ENCODE measurements around the gene RAP1GAP2. TPM values are rescaled to one million over a fixed set of nuclear protein-coding genes. Genes with fewer than 3 reads are reported as not detected.
"Not testable (repeated sequence)": the region's sequence is repeated elsewhere in the genome, so short reads cannot be mapped to it uniquely, and the experiment has no call there.

RAP1GAP2 gene
- total RNA-seq, 1 donor from 2014 or later: 17.9 TPM

DNA sequence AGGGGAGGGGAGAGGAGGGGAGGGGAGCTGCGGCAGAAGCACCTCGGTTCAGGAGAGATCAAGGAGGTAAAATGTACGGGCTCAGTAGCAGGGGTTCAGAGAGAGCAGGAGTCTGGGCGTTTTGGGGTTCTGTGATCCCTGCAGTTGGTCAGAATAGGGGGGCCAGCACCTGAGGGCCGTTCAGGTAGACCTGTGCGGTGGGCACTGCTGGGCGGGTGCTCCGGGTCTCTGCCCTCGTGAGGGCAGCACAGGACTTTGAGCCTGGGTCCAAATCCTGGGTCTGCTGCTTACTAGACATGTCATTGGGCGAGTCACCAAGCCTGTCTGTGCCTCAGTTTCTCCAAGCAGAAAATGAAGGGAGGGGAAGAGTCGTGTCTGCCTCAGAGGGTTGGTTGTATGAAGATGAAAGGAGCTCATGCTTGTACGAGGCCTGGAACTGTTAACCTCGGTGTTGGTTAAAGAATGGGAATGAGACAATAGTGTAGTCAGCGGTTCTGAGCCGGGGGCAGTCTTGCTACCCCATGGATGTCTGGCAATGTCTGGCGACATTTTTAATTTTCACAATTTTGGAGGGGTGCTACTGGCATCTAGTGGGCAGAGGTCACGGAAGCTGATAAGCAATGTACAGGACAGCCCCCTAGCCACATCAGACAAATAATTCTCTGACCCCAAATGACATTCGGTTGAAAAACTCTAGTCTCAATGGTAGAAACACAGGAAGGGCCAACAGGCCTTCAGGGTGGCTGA, 231.7 kb downstream of the RAP1GAP2 start:
- no peak for ATAC-seq

DNA sequence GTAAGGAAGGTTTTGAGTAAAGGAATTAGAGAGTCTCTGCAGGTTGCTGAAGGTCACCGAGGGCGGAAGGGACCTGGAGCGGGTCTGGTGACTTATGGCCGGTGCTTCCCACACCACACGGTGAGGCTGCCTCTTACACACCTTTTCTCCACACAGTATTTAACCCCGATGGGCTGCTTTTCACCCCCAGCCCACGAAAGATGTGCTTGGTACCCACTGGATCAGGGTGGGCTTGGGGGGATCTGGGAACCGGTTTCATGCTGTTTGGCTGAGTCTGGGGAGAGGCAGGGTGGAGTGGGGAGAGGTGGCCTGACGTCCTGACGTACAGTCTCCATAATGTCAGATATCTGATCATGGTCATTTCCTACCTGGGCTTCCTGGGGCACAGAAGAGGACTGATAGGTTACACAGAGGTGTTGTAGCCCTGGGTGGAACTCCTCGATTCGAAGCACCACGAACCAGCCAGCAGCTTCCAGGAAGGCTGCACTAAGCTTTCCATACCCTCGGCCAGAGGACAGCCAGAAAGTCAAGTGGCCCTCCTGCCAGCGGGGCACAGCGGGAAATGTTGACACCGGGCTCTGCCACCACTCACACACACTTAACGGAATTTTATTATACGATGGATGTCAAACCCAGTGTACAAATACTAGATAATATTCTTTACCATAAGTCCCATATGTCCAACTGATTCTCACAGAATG, 233.1 kb downstream of the RAP1GAP2 start:
- no peak for ATAC-seq

DNA sequence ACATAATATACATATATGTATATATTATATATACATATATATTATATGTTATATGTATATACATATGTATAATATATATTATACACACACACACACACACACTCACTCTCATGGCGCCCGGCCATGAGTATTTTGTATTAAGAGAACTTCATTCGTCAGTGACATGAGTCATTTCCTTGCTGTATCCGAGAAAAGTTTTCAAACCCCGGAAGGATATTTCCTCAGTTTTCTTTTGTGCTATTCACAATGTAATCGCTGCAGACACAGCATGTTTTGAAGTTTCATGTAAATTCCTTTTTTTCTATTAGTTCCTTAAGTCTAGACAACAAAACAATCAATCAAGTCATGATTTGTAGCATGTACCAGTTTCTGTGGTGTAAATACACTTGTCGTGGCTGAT, 233.9 kb downstream of the RAP1GAP2 start:
- ATAC-seq: peak; percentile 45

DNA sequence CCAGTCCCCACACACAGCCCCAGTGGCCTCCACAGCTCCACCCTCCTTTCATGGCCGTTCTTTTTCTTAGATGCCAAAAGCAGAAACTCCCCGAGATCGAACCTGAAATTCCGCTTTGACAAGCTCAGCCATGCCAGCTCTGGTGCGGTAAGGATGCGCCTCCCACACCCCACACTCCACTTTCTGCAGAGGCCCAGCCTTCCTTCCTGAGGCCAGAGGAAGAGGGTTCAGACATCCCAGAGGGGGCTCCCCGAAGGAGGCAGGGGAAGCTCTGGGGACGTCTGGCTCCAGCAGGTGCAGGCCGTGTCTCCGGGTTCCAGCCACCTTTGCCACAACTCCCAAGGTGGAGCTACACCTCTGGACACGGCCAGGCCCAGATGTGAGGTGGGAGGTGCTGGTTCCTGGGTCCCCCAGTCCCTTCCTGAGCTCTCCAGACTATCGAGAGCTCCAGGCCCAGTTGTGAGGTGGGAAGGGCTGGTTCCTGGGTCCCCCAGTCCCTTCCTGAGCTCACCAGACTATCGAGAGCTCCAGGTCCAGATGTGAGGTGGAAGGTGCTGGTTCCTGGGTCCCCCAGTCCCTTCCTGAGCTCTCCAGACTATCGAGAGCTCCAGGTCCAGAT, 234.7 kb downstream of the RAP1GAP2 start:
- ATAC-seq: peak; percentile 66

DNA sequence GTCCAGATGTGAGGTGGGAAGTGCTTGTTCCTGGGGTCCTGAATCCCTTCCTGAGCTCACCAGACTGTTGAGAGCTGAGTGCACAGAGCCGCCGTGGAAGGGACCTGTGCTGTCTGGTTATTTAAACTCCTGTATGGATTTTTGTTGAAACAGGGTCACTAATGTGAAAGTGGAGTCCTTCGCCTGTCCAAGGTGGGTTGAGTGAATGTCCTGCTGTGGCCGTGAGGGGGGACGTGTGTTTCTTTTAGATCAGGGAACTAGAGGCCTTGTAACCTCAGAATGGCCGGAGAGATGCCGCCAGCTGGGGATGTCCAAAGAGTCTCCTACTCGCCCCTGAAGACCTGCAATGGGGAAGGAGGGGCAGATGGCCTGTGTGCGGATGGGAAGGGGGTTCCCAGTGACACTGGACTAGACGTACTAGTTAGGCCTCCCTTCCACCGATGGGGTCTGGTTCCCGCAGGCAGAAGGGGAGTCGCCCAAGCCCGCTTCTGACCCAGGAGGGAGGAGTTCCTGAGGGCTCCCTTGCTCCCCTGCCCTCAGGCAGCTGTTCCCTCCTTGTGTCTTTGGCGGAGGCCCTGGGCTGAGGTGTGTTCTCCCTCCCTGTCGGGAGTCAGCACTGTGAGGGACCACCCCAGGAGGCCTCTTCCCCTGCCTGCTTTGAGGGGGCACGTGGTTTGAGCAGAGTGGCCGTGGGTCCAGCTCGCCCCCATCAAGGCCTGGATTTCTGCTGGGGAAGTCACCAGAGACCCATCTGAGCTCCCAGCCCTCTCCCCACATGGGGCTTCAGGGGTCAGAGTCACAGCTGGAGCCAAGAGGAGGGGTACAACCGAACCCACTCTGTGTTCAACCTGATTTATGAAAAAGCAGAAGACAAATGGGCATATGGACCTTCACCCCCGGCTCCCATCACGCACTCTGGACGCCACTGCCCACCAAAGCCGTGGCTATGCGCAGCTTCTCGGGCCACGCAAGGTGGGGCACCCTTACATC, 236.3 kb downstream of the RAP1GAP2 start:
- no peak for ATAC-seq

DNA sequence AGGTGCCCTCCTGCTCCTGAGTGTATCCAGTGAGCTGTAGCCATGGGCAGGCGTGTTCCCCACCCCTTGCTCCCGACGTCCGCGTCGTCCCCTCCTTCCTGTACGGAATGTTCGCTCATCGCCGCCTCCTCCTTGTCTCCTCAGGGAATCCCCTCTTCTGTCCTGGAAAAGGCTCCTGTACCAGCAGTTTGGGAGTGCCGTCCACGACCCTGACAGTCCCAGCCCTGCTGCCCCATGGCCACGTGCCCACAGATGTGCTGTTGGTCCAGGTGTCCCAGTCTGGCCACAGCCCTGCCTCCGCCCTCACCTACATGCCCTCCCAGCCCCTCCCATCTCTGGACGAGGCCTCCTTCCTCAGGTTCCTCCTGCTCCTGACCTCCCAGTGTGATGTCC, 237.0 kb downstream of the RAP1GAP2 start:
- no peak for ATAC-seq

DNA sequence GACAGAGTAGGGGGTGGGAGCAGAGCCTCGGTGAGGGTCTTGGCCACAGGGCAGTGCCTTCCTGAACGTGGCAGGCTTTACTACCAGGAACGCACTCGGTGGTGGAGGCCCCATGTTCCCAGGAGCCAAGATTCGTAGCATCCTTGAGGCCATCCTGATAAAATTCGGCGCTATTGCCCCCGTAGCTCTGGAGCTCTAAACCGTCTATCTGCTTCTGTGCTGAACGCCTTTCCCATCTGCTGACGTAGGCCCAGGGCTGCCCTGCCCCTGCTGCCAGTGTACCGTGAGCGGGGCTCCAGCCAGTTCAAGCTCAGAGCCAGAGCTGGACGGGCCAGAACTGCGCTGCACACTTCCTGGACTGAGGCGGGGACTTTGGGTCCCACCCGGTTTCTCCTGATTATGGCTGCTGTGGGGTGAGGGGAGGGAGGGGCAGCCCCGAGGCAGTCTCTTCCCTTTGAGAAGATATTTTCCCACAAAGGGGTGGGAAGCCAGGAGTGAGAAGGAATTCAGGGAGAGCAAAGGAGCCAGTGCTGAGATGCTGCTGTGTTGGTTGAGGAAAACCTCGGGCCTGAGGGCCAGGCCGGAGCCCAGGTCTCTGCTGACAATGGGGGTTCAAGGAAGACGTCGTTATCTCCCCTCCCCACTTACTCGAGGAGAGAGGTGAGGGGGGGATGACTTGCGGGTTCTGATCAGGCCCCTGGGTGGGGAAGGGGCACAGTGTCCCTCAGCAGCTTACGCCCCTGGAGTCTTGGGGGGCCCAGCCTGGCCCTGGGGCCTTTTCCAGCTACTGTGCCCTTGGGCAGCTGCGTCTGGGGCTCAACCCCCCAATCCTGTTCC, 237.7 kb downstream of the RAP1GAP2 start:
- ATAC-seq: peak; percentile 20

DNA sequence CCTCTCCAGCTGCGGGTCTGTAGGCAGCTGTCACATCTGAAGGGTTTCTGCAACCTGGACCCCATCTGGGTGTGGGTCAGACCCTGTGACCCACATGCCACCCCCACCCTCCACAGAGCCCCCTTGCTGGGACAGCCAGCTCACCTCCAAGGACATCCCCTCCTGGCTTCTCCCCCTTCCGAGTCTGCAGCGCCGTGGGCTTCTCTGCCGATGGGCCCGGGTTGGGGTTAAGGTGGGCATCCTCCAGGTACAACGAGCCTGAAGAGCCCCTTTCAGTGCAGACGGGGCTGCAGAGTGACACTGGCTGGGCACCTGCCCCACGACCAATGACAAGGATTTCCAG, 238.3 kb downstream of the RAP1GAP2 start:
- no peak for ATAC-seq

DNA sequence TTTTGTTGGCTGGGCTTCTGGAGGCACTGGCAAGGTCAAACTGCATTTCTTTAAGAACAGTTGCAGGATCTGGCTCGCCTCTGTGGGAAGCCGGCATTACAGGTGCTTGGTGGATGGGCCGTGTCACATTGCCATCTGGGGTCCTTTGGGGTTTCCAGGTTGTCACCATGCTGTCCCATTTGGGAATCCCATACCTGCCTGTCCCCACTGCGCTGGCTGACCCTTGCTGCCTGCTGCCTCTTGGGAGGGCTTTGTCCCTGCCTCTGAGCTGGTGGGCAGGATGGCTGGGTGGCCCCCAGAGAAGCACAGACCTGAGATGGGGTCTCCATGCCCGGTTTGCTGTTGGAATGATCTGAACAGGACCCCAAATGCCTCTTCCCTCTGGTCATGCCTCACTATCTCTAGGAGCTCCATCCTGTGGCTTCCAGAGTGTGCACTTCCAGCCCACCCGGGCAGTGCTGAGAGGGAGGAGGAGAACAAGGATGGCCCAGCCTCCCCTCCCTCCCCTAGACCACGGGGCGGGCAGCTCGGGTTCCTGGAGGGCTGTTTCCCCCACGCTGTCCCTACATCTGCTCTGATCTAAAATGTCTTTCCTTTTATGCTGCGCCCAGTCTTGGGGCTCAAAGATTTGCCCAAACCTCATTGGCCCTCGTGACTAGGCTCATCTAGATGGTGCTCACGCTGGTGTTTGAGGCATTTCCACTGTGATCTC, 239.2 kb downstream of the RAP1GAP2 start:
- ATAC-seq: no peak

DNA sequence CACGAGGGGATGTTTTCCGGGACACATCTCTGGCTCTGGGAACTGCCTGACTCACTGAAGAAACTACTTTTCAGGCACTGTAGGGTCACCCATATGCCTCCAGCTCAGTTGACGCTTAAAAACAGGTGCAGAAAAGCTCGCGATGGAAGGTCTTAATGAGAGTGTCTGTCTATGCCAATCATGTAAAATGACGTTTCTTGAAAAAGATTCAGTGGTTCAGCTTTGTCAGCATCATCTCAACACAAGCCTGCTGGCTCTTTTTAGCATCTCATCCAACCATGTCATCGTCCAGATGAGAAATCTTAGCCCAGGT, 239.7 kb downstream of the RAP1GAP2 start:
- no peak for ATAC-seq

DNA sequence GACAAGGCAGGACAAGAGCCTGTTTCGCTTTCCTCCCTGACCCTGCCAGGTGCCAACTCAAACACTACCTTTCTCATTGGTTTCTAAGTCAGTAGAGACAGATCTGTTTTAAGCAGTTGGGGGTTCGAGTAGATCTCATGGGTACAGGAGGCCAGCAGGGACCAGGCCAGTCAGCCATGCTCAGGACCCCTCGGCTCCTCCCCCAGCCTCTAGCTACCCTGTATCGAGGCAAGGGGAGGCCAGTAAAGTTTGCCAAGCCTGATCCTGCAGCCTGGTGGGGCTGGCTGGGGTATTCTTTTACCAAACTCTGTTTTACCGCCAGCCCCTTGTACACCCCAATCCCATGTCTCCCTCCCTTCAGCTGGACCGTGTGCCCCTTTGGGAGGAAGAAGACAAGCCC, 240.6 kb downstream of the RAP1GAP2 start:
- ATAC-seq: no peak

DNA sequence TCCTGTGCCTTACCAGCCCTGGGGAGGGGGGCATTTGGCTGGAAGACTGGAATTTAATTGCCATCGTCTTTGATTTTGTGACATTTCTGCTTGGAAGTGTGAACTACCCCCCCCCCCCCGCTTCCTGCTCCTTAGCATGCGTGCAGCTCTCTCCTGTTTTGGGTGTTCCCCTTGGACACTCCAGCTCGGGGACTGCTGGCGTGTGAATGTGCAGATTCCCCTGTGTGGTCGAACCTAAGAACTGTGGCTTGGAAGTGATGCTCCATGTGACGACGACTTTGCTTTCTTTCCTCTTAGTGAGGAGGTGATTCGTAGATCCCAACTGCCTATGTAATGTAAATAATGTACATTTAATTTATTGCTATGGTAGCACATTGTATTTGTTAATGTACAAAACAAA, 241.0 kb downstream of the RAP1GAP2 start:
- no peak for ATAC-seq

DNA sequence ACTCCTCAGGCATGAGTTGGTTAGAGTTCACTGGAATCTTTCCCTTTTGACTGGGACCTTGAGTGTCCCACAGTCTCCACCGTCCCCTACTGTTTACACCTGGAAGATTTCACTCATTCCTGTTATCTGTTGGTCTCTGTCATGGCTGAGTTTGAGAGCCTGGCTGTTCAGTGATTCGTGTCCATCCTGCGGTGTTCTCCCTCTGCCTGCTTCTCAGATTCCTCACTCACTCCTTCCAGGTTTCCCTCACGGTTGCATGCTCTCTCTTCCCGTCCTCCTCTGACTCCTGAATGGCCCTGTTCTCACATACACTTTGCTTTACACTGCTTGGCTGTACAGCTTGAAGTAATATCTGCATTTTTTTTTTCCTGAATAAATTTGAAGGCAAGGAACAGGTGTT, 242.7 kb downstream of the RAP1GAP2 start:
- ATAC-seq: no peak

DNA sequence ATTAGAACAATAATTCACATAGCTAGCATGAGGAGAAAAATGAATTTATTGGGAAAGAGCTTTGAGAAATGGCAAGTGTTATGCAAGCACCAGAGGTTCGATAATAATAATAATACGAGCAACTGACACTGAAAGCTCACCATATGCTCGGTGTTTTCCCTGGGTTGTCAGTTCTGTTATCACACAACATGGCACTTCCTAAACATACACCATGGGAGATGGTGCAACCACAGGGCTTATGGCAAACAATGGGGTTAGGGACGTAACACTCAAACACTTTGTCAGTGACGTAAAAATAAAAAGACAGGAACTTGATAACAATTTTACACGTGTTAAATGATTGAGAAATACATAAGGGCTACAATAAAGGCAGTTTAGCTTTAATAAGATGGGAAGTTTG, 243.5 kb downstream of the RAP1GAP2 start:
- ATAC-seq: no peak

DNA sequence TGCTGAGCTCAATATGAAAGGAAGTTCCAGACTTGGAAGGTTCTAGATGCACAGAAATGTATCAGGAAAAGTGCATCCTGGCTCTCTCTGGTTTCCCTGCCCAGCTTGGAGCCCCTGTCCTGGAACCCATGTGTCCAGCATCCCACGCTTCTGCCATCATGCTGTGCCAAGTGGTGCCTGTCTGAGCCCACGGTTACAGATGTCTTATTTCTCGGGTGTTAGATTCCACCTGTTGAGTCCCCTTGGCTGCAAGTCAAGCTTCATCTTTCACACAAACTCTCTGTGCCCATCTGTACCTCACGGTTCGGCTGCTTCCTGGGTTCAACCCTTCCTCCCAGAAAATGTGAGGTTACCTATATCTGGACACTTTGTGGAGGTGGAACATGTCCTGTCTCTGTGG, 244.6 kb downstream of the RAP1GAP2 start:
- no peak for ATAC-seq

DNA sequence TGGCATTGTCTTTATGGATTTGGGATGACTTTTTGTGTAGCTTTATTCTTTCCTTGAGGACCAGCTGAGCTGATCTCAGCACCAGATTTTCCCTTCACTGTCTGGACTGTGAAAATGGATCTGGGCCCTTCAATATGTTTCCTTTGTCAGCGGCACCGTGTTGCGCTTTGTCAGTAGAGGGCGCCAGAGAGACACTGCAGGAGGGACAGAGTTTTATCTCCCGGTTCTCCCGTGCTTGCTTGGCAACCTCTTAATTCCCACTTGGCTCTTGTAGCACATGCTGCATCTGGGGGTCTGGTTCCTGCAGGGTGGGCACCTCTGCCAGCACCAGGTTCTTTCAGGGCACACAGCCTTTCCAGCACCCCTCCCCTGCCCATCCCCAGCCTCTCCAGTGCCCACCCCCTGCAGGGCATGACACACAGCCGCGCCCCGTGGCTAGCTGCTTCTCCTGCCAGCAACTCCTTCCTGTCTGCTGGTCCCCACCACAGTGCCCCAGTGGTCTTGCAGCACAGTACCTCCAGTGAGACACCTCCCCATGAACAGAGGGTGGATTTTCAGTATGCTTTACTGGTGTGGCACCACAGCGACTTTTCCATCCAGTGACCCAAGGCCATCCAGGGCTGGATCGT, 247.6 kb downstream of the RAP1GAP2 start:
- ATAC-seq: no peak

DNA sequence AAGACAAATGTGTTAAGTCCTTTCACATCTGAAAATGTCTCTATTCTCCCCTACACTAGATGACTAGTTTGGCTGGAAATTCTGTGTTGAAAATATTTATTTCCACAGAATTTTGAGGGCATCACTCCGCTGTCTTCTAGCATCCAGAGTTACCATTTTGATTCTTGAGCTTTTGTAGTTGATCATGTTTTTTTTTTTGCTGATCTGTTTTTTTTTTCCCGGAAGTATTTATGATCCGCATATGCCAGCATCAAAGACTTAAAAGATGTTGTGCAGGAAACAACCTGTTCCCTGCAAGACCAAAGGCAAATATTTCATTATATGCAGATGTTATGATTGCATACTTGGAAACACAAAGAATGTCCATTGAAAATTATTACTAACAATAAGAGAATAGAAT, 250.5 kb downstream of the RAP1GAP2 start:
- ATAC-seq: no peak

DNA sequence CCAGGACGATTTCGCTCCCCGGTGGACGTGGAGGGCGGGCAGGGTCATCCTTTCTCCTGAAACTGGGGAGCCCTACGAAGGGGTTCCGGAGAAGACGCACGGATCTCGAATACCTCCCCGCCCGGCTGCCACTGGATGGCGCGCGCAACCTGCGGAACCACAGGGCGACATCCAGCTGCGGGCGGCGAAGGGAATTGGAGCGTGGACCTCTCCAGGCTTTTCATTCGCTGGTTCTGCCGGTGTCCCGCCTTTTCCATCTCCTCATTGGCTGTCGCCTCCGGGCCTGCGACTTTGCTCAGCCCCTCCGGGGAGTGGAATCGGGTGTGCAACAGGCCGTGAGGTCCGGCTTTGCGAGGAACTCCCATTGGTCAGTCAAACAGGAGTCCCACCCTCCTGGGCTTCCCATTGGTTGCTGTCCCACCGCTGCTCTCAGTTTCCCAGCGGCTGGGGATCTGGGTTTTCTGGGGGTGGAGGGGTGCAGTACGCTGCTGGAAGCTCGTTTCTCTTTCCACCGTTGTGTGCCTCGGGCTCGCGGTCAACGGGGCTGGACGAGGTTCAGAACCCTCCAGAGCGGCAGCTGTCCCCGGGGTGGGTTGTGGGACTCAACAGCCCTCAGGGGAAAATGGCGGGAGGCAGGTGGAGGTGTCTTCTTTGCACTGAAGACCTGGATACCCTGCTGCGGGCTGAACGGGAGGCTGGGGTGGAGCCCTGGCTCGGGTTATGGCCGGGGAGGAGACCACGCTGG, 252.7 kb downstream of the RAP1GAP2 start:
- peak; percentile 99 for ATAC-seq

DNA sequence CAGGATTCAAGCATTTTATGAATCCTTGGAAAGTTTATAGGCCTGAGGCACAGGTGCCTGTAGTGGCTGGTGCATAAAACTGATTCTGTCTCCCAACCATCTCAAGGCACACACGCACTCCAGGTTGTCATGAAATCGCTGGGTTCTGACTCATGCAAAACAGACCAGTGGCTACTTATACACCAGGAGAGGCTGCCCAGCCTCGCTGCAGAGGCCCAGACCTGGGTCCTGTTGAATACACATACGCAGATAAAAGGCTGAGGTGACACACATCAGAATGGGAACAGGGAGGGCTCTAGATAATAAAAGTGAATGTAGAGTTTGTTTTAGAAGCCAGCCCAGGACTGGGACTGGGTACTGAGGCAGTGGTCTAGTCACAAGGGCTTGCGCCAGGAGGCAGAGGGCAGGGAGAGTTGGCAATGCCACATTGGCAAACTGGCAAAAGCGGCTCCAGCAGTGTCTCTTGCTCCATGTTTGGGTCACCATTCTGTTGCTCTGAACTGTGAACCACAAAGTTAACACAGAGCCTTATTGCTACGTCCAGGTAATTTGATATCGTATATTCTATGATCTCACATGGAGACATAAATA, 253.6 kb downstream of the RAP1GAP2 start:
- no peak for ATAC-seq

DNA sequence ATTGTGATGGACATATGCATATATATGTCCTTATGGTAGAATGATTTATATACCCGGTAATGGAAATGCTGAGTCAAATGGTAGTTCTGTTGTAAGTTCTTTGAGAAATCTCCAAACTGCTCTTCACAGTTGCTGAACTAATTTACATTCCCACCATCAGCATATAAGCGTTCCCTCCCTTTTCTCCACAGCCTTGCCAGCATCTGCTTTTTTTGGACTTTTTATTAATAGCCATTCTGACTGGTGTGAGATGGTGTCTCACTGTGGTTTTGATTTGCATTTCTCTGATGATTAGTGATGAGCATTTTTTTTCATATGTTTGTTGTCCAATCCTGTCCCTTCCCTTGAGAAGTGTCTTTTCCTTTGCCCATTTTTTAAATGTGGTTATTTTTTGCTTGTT, 258.6 kb downstream of the RAP1GAP2 start:
- ATAC-seq: not testable (repeated sequence)
